K562 (cell line): ENCODE results near the gene ORC4. TPM values are rescaled to one million over a fixed set of nuclear protein-coding genes. Genes with fewer than 3 reads are reported as not detected.

Experiments
- CXXC5 ChIP-seq: fragments of 250-450 bp; sonication (Bioruptor Pico); IDR thresholded peaks from 2 replicates; pipeline ENCODE4 v1.8.0; 2022; ENCODE audit warnings: inconsistent platforms, mild to moderate bottlenecking, moderate library complexity
- E2F8 ChIP-seq: fragments of 450-650 bp; IDR thresholded peaks from 2 replicates; pipeline ENCODE4 v1.7.1; 2018; ENCODE audit warnings: mild to moderate bottlenecking, low read depth; ENCODE audit not compliant: partially characterized antibody
- FOXA3 ChIP-seq, 2 experiments: fragments of 450-650 bp in 1 of 2; sonication (generic) in 1 of 2; formaldehyde crosslinking; IDR thresholded peaks in 1 of 2; conservative IDR thresholded peaks in 1 of 2; 2 replicates each; pipeline versions ENCODE4 v1.4.0 to v1.8.0; 2020 to 2022; ENCODE audit warnings: mild to moderate bottlenecking in 2 of 2, missing genetic modification reagents in 1 of 2
- GTF2F1 ChIP-seq: IDR thresholded peaks from 2 replicates; pipeline ENCODE4 v1.6.1; 2011; ENCODE audit warnings: low read depth, low read length, improper control_type of control experiment
- HDGF ChIP-seq: fragments of 450-650 bp; IDR thresholded peaks from 2 replicates; pipeline ENCODE4 v1.6.1; 2016
- MED1 ChIP-seq: sonication (generic); formaldehyde crosslinking; IDR thresholded peaks from 2 replicates; pipeline ENCODE4 v1.8.1; 2023; ENCODE audit warnings: missing genetic modification reagents, borderline replicate concordance
- MTA1 ChIP-seq: fragments of 450-650 bp; IDR thresholded peaks from 2 replicates; pipeline ENCODE4 v1.6.1; 2017; ENCODE audit warnings: borderline replicate concordance
- PKNOX1 ChIP-seq: fragments of 450-650 bp; IDR thresholded peaks from 2 replicates; pipeline ENCODE4 v1.6.1; 2016
- POLR2B ChIP-seq: fragments of 450-650 bp; IDR thresholded peaks from 2 replicates; pipeline ENCODE4 v1.6.1; 2018; ENCODE audit warnings: low read depth; ENCODE audit not compliant: partially characterized antibody
- RFX7 ChIP-seq: fragments of 250-450 bp; sonication (Bioruptor Pico); IDR thresholded peaks from 2 replicates; pipeline ENCODE4 v1.5.1; 2021; ENCODE audit warnings: mild to moderate bottlenecking
- SLC30A9 ChIP-seq: fragments of 250-450 bp; sonication (Bioruptor Pico); IDR thresholded peaks from 2 replicates; pipeline ENCODE4 v1.8.0; 2022; ENCODE audit warnings: mild to moderate bottlenecking, moderate library complexity
- SMARCA5 ChIP-seq: fragments of 450-650 bp; IDR thresholded peaks from 2 replicates; pipeline ENCODE4 v1.6.1; 2016
- USF1 ChIP-seq: sonication (generic); formaldehyde crosslinking; IDR thresholded peaks from 2 replicates; pipeline ENCODE4 v1.9.0; 2022; ENCODE audit warnings: mild to moderate bottlenecking, missing genetic modification reagents
- USF2 ChIP-seq: sonication (generic); formaldehyde crosslinking; IDR thresholded peaks from 2 replicates; pipeline ENCODE4 v1.5.0; 2020; ENCODE audit warnings: missing genetic modification reagents
- ZNF263 ChIP-seq: sonication (generic); formaldehyde crosslinking; IDR thresholded peaks from 2 replicates; pipeline ENCODE4 v1.8.0; 2022; ENCODE audit warnings: mild to moderate bottlenecking, missing genetic modification reagents, borderline replicate concordance
- ZNF431 ChIP-seq: sonication (generic); formaldehyde crosslinking; IDR thresholded peaks from 2 replicates; pipeline ENCODE4 v1.8.0; 2022; ENCODE audit warnings: mild to moderate bottlenecking, missing genetic modification reagents
- ZNF764 ChIP-seq: fragments of 250-450 bp; sonication (Bioruptor Pico); IDR thresholded peaks from 2 replicates; pipeline ENCODE4 v1.4.0; 2020; ENCODE audit warnings: low read depth, mild to moderate bottlenecking, moderate library complexity
- polyA plus RNA-seq, 8 experiments: library from polyadenylated mRNA; depleted of rRNA in 4 of 8; stranded (reverse) in 5 of 8; unstranded in 3 of 8; fragments of >200 nt; fragmentation: Nextera tagmentation in 2 of 8; fragmentation: Illumina TruSeq in 1 of 8; extraction: Ambion mirVana in 2 of 8; extraction: Trizol in 1 of 8; gene quantifications; 2 replicates each; pipeline versions ENCODE4 v1.2.1 to v1.2.3, GENCODE V29; 2011 to 2014; ENCODE audit warnings: inconsistent platforms in 1 of 8, missing spikeins in 1 of 8
- total RNA-seq, 7 experiments: library from RNA; depleted of rRNA in 6 of 7; stranded (reverse); fragments of >200 nt in 6 of 7; fragmentation: Illumina TruSeq in 2 of 7; extraction: Trizol in 2 of 7; gene quantifications; 2 replicates each; pipeline versions ENCODE4 v1.2.1 to v1.2.3, GENCODE V29; 2011 to 2021; ENCODE audit warnings: low replicate concordance in 1 of 7
- TF ChIP-seq, protein P1 (sequence below): sonication (generic); formaldehyde crosslinking; IDR thresholded peaks from 2 replicates; pipeline ENCODE4 v1.8.0; 2022; ENCODE audit warnings: mild to moderate bottlenecking, missing genetic modification reagents, borderline replicate concordance

ORC4 gene
- total and polyA plus RNA-seq, 9 of the 15 experiments (the other 6 are each of a cell fraction or from before 2014, with no cell fraction given): 58.6 to 100 (median 70.5) TPM

- peak; percentile 66 for TF ChIP-seq E2F8
- TF ChIP-seq RFX7: no peak
- TF ChIP-seq POLR2B: peak; percentile 89
- peak; percentile 32; the same call in 1 of the 2 replicates for TF ChIP-seq PKNOX1
- peak; percentile 88 for TF ChIP-seq SMARCA5
- TF ChIP-seq ZNF764 (CRISPR knock-in tag): no peak
- 0 out of 2 replicates have a peak, but pooled peaks have one; percentile 27 for TF ChIP-seq MTA1
- no peak for TF ChIP-seq HDGF
- TF ChIP-seq ZNF263 (CRISPR knock-in tag): peak; percentile 41; the same call in 1 of the 2 replicates
- 0 out of 2 replicates have a peak, but pooled peaks have one; percentile 46 for TF ChIP-seq GTF2F1
- TF ChIP-seq, protein P1, sequence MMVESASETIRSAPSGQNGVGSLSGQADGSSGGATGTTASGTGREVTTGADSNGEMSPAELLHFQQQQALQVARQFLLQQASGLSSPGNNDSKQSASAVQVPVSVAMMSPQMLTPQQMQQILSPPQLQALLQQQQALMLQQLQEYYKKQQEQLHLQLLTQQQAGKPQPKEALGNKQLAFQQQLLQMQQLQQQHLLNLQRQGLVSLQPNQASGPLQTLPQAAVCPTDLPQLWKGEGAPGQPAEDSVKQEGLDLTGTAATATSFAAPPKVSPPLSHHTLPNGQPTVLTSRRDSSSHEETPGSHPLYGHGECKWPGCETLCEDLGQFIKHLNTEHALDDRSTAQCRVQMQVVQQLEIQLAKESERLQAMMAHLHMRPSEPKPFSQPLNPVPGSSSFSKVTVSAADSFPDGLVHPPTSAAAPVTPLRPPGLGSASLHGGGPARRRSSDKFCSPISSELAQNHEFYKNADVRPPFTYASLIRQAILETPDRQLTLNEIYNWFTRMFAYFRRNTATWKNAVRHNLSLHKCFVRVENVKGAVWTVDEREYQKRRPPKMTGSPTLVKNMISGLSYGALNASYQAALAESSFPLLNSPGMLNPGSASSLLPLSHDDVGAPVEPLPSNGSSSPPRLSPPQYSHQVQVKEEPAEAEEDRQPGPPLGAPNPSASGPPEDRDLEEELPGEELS (CRISPR knock-in tag): no peak
- peak; percentile 95 for TF ChIP-seq USF1
- TF ChIP-seq SLC30A9 (CRISPR knock-in tag): no peak
- peak; percentile 69 for TF ChIP-seq CXXC5
- 0 out of 4 replicates have a peak, but pooled peaks of 1 of the 2 experiments have one; percentile 24 for TF ChIP-seq FOXA3 (CRISPR knock-in tag; conservative IDR thresholded peaks at IDR 0.05 in 1 of 2, IDR thresholded peaks at IDR 0.05 in 1 of 2)
- TF ChIP-seq MED1: no peak
- peak; percentile 89 for TF ChIP-seq USF2
- 0 out of 2 replicates have a peak, but pooled peaks have one; percentile 50 for TF ChIP-seq ZNF431
Measured at GRCh38 chr2:148020111-148021058, at the start of gene ORC4 (continued).
